Aorta (tissue), 5 donors: Measurements from ENCODE around the gene MACROD2. TPM values are rescaled to one million over a fixed set of nuclear protein-coding genes. Genes with fewer than 3 reads are reported as not detected.

Experiments
- ATAC-seq: fragments of 200-7000 bp; cut with Tn5 transposase; one replicate; pipeline ENCODE4 v1.9.1; 2022; ENCODE audit warnings: moderate library complexity; ENCODE audit not compliant: low FRiP score
- DNase-seq, 2 donors: peaks; one replicate each; pipeline ENCODE4 v3.0.0-alpha.2; 2020
- H3K27ac ChIP-seq, 2 donors: one replicate each; pipeline ENCODE4 v1.5.1; 2013; ENCODE audit warnings: low read length in 2 of 2, mild to moderate bottlenecking in 2 of 2, moderate library complexity in 2 of 2, control low read depth in 1 of 2, inconsistent platforms in 1 of 2, low read depth in 1 of 2
- H3K27me3 ChIP-seq, 2 donors: one replicate each; pipeline ENCODE4 v1.6.1; 2013; ENCODE audit warnings: control low read depth in 1 of 2, low read length in 1 of 2, mild to moderate bottlenecking in 1 of 2, moderate library complexity in 1 of 2; ENCODE audit not compliant: insufficient read depth in 2 of 2, control insufficient read depth in 1 of 2
- H3K36me3 ChIP-seq, 2 donors: one replicate each; pipeline ENCODE4 v1.6.1; 2013; ENCODE audit warnings: control low read depth in 1 of 2, low read length in 1 of 2, mild to moderate bottlenecking in 1 of 2; ENCODE audit not compliant: insufficient read depth in 2 of 2, control insufficient read depth in 1 of 2
- H3K4me1 ChIP-seq, 2 donors: one replicate each; pipeline ENCODE4 v1.6.1; 2013; ENCODE audit warnings: low read length in 2 of 2, control low read depth in 1 of 2, mild to moderate bottlenecking in 1 of 2, moderate library complexity in 1 of 2; ENCODE audit not compliant: insufficient read depth in 2 of 2, control insufficient read depth in 1 of 2
- H3K4me3 ChIP-seq, 2 donors: one replicate each; pipeline ENCODE4 v1.5.1; 2013; ENCODE audit warnings: low read length in 2 of 2, control low read depth in 1 of 2, mild to moderate bottlenecking in 1 of 2
- H3K9me3 ChIP-seq: one replicate; pipeline ENCODE4 v1.6.1; 2013; ENCODE audit warnings: mild to moderate bottlenecking, low read length; ENCODE audit not compliant: control insufficient read depth
- WGBS, 2 donors: extraction: QIAGEN DNeasy Blood & Tissue Kit; methylation state at CpG; one replicate each; pipeline ENCODE4 v1.1.7; 2013; 5-methylcytosine and 5-hydroxymethylcytosine counted together
- intact Hi-C, 2 donors: fragments of 100-400 bp; cut with DNase I; formaldehyde crosslinking; loops; one replicate each; pipeline versions ENCODE4 v1.14.2 to v1.15.0; 2022
- polyA plus RNA-seq, 2 donors: library from polyadenylated mRNA; stranded (reverse); fragments of 200-250 nt; gene quantifications; one replicate each; pipeline ENCODE4 v1.2.3, GENCODE V29; 2013
- total RNA-seq, 2 donors: library from RNA; stranded (reverse); fragmentation: NEBNext Ultra II Directional; extraction: Animal tissue kit (Norgen Biotek cat#: 25700); gene quantifications; one replicate each; pipeline ENCODE4 v1.2.1, GENCODE V29; 2021
- donor health status: healthy with polysubstance abuse.
- donor health status: Bipolar disorder and iron deficiency.
- donor health status: DM: no; HTN: no; CAD: no.
- donor health status: DM: no; HTN: no; CAD: no.
- donor health status: DM: yes; HTN: yes; CAD: no.

Gene MACROD2
- total and polyA plus RNA-seq, 4 donors = 0.90 to 11.2 (median 4.8) TPM

GRCh38 chr20:15144916-15145315 lies 1149.6 kb downstream of the MACROD2 start:
- Histone ChIP-seq H3K36me3 (no peaks in the 10 kb centered on the region), H3K27ac (no peak overlapping the region), H3K9me3 (no peaks in the 10 kb centered on the region), H3K27me3 (no peaks in the 10 kb centered on the region), H3K4me3 (no peak overlapping the region), H3K4me1 (no peaks in the 10 kb centered on the region)
- WGBS, 2 donors = 4 to 6% methylated on average over 3 of the region's 3 CpGs
- DNase-seq (no peak), ATAC-seq (no peak)
- intact Hi-C loops = no loop called here

GRCh38 chr20:15146948-15147347 lies 1151.6 kb downstream of the MACROD2 start:
- no peak for ATAC-seq
- WGBS, 2 donors = 83 to 87% methylated on average over 2 of the region's 2 CpGs
- Histone ChIP-seq H3K4me1 (no peaks in the 10 kb centered on the region), H3K4me3 (no peak overlapping the region), H3K9me3 (no peaks in the 10 kb centered on the region), H3K27me3 (no peaks in the 10 kb centered on the region), H3K36me3 (no peaks in the 10 kb centered on the region), H3K27ac (no peak overlapping the region)
- intact Hi-C loops = no loop called here
- DNase-seq = no peak

- DNase-seq (no peak), ATAC-seq (no peak)
- Histone ChIP-seq H3K4me1 (no peaks in the 10 kb centered on the region), H3K4me3 (no peak overlapping the region), H3K9me3 (no peaks in the 10 kb centered on the region), H3K27ac (no peak overlapping the region), H3K36me3 (no peaks in the 10 kb centered on the region), H3K27me3 (peaks cover 0 to 2% of the 10 kb centered on the region in 2 donors)
- WGBS, 2 donors = 71 to 80% methylated on average over 2 of the region's 2 CpGs
- intact Hi-C loops = no loop called here
Measured at GRCh38 chr20:15154070-15154469, 1158.8 kb downstream of the MACROD2 start.

- H3K4me3 ChIP-seq = no peak overlapping the region
- intact Hi-C loops = no loop called here
- H3K27me3 ChIP-seq = peaks cover 0 to 2% of the 10 kb centered on the region in 2 donors
- ATAC-seq = no peak
- no peak for DNase-seq
- H3K9me3 ChIP-seq = no peaks in the 10 kb centered on the region
- no peaks in the 10 kb centered on the region for H3K4me1 ChIP-seq
- no peak overlapping the region for H3K27ac ChIP-seq
- H3K36me3 ChIP-seq = no peaks in the 10 kb centered on the region
Measured at GRCh38 chr20:15155848-15156401, 1160.6 kb downstream of the MACROD2 start.

GRCh38 chr20:15158533-15158932 lies 1163.2 kb downstream of the MACROD2 start:
- WGBS, 2 donors = 55 to 65% methylated on average over 2 of the region's 2 CpGs
- no peak for ATAC-seq
- DNase-seq = no peak
- Histone ChIP-seq H3K9me3 (no peaks in the 10 kb centered on the region), H3K27ac (no peak overlapping the region), H3K27me3 (peaks cover 0 to 2% of the 10 kb centered on the region in 2 donors), H3K4me1 (no peaks in the 10 kb centered on the region), H3K36me3 (no peaks in the 10 kb centered on the region), H3K4me3 (no peak overlapping the region)
- intact Hi-C loops = no loop called here

- no peaks in the 10 kb centered on the region for H3K4me1 ChIP-seq
- ATAC-seq = no peak
- intact Hi-C loops = no loop called here
Measured at GRCh38 chr20:15162079-15162647, 1166.8 kb downstream of the MACROD2 start.

GRCh38 chr20:15163632-15164031 lies 1168.3 kb downstream of the MACROD2 start:
- Histone ChIP-seq H3K27ac (no peak overlapping the region), H3K4me1 (no peaks in the 10 kb centered on the region), H3K4me3 (no peak overlapping the region), H3K27me3 (no peaks in the 10 kb centered on the region), H3K9me3 (no peaks in the 10 kb centered on the region), H3K36me3 (no peaks in the 10 kb centered on the region)
- DNase-seq (no peak), ATAC-seq (no peak)
- intact Hi-C loops = no loop called here

More at GRCh38 chr20:15162079-15162647, 1166.8 kb downstream of the MACROD2 start:
- 73% methylated on average over 6 of the region's 6 CpGs for WGBS, 2 donors
- no peak overlapping the region for H3K4me3 ChIP-seq
- no peaks in the 10 kb centered on the region for H3K27me3 ChIP-seq
- no peak overlapping the region for H3K27ac ChIP-seq
- H3K9me3 ChIP-seq = no peaks in the 10 kb centered on the region
- no peak for DNase-seq
- H3K36me3 ChIP-seq = no peaks in the 10 kb centered on the region

GRCh38 chr20:15164726-15165125 lies 1169.4 kb downstream of the MACROD2 start:
- intact Hi-C loops = no loop called here
- H3K27me3 ChIP-seq = no peaks in the 10 kb centered on the region
- WGBS, 2 donors = 95 to 96% methylated on average over 1 of the region's 1 CpG
- no peaks in the 10 kb centered on the region for H3K4me1 ChIP-seq
- DNase-seq (no peak), ATAC-seq (no peak)
- H3K4me3 ChIP-seq = no peak overlapping the region
- no peaks in the 10 kb centered on the region for H3K36me3 ChIP-seq
- no peaks in the 10 kb centered on the region for H3K9me3 ChIP-seq
- no peak overlapping the region for H3K27ac ChIP-seq

GRCh38 chr20:15166744-15167143 lies 1171.4 kb downstream of the MACROD2 start:
- no peak overlapping the region for H3K4me3 ChIP-seq
- H3K9me3 ChIP-seq = no peaks in the 10 kb centered on the region
- intact Hi-C loops = no loop called here
- no peaks in the 10 kb centered on the region for H3K27me3 ChIP-seq
- H3K4me1 ChIP-seq = no peaks in the 10 kb centered on the region
- ATAC-seq = no peak
- no peak overlapping the region for H3K27ac ChIP-seq
- H3K36me3 ChIP-seq = no peaks in the 10 kb centered on the region
- no peak for DNase-seq
